Suppressor macrophage treated with lipopolysaccharide for 1 hour (primary cell): ENCODE data around the gene USP30.
"Not testable (repeated sequence)": the region's sequence is repeated elsewhere in the genome, so short reads cannot be mapped to it uniquely, and the experiment has no call there.

Experiments used
- DNase-seq, 3 donors: peaks; one replicate each; pipeline ENCODE4 v3.0.0-alpha.2; 2020 to 2022

Gene USP30

GRCh38 chr12:109053382-109054123 is 1.2 kb downstream of the USP30 start:
- peak; percentile 67 to 87 (median 68) for DNase-seq

- DNase-seq: not testable (repeated sequence)
These were observed 1.7 kb downstream of the USP30 start for GRCh38 chr12:109054124-109054513.

GRCh38 chr12:109054520-109054919 is 2.1 kb downstream of the USP30 start:
- no peak for DNase-seq

- no peak for DNase-seq
These were observed 4.5 kb downstream of the USP30 start for GRCh38 chr12:109056891-109057290.

- DNase-seq: no peak
These were observed 5.0 kb downstream of the USP30 start for GRCh38 chr12:109057376-109057775.

GRCh38 chr12:109058773-109059172 is 6.4 kb downstream of the USP30 start:
- no peak for DNase-seq

GRCh38 chr12:109064143-109064542 is 11.8 kb downstream of the USP30 start:
- DNase-seq: no peak

- DNase-seq: no peak
These were observed 12.9 kb downstream of the USP30 start for GRCh38 chr12:109065154-109065852.

GRCh38 chr12:109065853-109066193 is 13.4 kb downstream of the USP30 start:
- no peak for DNase-seq

- no peak for DNase-seq
These were observed 17.2 kb downstream of the USP30 start for GRCh38 chr12:109069307-109070271.

- no peak for DNase-seq
These were observed 22.5 kb downstream of the USP30 start for GRCh38 chr12:109074866-109075265.

- no peak for DNase-seq
These were observed 30.4 kb downstream of the USP30 start for GRCh38 chr12:109082751-109083150.

- no peak for DNase-seq
These were observed 32.0 kb downstream of the USP30 start for GRCh38 chr12:109084425-109084824.

- DNase-seq: no peak
These were observed 33.2 kb downstream of the USP30 start for GRCh38 chr12:109085590-109085989.

GRCh38 chr12:109087250-109087649 is 34.9 kb downstream of the USP30 start:
- DNase-seq: no peak

GRCh38 chr12:109088818-109089217 is 36.4 kb downstream of the USP30 start:
- no peak for DNase-seq

- no peak for DNase-seq
These were observed 37.3 kb downstream of the USP30 start for GRCh38 chr12:109089683-109090082.

GRCh38 chr12:109092497-109093021 is 40.2 kb downstream of the USP30 start:
- no peak for DNase-seq

GRCh38 chr12:109093022-109093918 is 40.9 kb downstream of the USP30 start, which contains the start of gene ALKBH2:
Gene ALKBH2, minus strand, starts transcription at chr12:109093472. Its CDS starts 686 bp downstream, at chr12:109092786.
- peak; percentile 95 to 97 (median 97) for DNase-seq

GRCh38 chr12:109097140-109097434 is 44.7 kb downstream of the USP30 start:
- no peak for DNase-seq

- DNase-seq: peak; percentile 98 to 99 (median 99)
These were observed 45.2 kb downstream of the USP30 start, which contains the start of gene UNG for GRCh38 chr12:109097435-109098182. Gene UNG, plus strand, starts transcription at chr12:109097597. Its CDS starts 83 bp downstream, at chr12:109097680.
